ENCODE results near the gene UBTF. TPM values are rescaled to one million over a fixed set of nuclear protein-coding genes. Genes with fewer than 3 reads are reported as not detected.

Gene UBTF
- total RNA-seq, 1 donor from 2014 or later: 62.1 TPM

DNA sequence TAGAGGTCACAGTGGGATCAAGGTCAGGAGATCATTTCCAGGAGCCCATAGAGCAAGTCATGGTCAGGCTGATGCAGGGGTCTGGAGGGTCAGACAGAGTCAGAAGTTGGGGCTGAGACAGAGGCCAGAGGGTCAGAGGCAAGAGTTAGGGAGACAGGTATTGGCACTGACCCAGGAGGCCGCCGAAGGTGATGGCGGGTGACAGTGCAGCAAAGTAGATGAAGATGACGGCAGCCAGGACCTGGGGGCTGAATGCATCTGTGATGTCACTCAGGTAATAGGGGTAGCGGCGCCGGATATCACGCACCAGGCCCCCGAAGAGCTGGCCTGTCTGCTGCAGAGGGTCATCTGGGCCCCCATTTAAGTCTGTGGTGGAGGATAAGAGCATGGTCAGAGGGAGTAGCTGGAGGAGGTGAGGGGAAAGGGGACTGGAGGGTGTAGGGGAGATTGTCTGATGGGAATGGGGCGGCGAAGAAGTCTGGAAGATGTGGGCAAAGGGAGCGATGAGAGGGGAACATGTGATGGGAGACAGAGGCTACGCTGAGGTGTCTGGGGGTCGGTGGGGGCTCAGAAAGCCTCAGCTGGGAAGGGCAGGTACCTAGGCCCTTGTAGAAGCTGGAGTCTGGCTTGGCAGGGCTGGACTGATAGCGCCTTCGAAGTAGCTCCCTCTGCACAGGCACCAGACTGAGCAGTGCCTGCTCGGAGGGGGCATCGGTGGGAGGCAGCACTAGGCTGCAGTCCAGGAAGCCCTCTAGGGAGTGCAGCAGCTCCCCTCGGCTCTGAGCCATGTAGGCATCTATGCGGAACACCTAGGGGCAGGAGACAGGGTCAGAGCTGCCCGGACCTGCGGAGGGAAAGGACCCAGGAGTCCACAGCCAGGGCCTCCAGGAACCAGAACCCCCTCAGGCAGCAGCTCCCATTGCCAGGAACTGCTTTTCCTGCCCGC is 38.6 kb upstream of the UBTF start:
- no peaks in the 10 kb centered on the region for H3K36me3 Mint-ChIP-seq (ENCODE audit: low read depth)
- DNase-seq (ENCODE audit: low spot score): no peak
- H3K4me3 Mint-ChIP-seq (ENCODE audit: unreplicated experiment): no peak overlapping the region
- no peaks in the 10 kb centered on the region for H3K9me3 Mint-ChIP-seq (ENCODE audit: low read depth)
- H3K4me1 Mint-ChIP-seq (ENCODE audit: low read depth): no peaks in the 10 kb centered on the region
- peaks cover 26% of the 10 kb centered on the region for H3K27me3 Mint-ChIP-seq (ENCODE audit: low read depth)
- TF ChIP-seq, protein P1, sequence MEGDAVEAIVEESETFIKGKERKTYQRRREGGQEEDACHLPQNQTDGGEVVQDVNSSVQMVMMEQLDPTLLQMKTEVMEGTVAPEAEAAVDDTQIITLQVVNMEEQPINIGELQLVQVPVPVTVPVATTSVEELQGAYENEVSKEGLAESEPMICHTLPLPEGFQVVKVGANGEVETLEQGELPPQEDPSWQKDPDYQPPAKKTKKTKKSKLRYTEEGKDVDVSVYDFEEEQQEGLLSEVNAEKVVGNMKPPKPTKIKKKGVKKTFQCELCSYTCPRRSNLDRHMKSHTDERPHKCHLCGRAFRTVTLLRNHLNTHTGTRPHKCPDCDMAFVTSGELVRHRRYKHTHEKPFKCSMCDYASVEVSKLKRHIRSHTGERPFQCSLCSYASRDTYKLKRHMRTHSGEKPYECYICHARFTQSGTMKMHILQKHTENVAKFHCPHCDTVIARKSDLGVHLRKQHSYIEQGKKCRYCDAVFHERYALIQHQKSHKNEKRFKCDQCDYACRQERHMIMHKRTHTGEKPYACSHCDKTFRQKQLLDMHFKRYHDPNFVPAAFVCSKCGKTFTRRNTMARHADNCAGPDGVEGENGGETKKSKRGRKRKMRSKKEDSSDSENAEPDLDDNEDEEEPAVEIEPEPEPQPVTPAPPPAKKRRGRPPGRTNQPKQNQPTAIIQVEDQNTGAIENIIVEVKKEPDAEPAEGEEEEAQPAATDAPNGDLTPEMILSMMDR (IDR thresholded peaks at IDR 0.05): no peak
- H3K27ac Mint-ChIP-seq (ENCODE audit: unreplicated experiment): no peak overlapping the region

DNA sequence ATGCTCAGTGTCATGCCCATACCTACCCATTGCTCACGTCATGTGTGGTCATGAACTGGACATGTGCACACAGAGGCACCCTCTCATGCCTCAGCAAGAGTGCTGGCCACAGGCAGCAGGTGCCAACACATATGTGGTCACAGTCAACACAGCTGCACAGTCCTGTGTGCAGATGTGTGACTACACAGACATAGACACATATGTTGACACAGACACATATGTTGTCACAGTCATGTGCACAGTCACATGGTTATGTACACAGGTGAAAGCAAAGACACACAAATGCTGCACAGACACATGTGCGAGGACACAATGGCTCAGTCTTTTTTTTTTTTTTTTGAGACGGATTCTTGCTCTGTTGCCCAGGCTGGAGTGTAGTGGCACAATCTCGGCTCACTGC is 37.2 kb upstream of the UBTF start:
- Mint-ChIP-seq H3K9me3 (ENCODE audit: low read depth) (no peaks in the 10 kb centered on the region), H3K27ac (ENCODE audit: unreplicated experiment) (no peak overlapping the region), H3K36me3 (ENCODE audit: low read depth) (no peaks in the 10 kb centered on the region), H3K27me3 (ENCODE audit: low read depth) (peaks cover 21% of the 10 kb centered on the region), H3K4me3 (ENCODE audit: unreplicated experiment) (no peak overlapping the region), H3K4me1 (ENCODE audit: low read depth) (no peaks in the 10 kb centered on the region)
- no peak for DNase-seq (ENCODE audit: low spot score)
- TF ChIP-seq, protein P1 (IDR thresholded peaks at IDR 0.05): no peak

DNA sequence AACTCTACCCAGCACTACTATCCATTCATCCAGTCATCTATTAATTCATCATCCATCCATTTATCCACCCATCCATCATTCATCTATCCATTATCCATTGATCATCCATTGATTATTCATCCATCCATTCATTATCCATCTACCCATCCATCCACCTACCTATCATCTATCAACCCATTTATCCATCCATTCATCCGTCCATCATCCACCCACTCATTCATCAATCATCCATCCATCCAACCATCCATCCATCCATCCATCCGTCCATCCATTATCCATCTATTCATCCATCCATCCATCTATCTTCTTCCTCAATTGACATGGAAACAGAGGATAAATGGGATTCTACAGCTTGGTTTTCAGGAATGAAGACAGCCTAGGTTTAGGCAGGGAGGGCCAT is 36.4 kb upstream of the UBTF start:
- H3K4me3 Mint-ChIP-seq (ENCODE audit: unreplicated experiment): no peak overlapping the region
- H3K27ac Mint-ChIP-seq (ENCODE audit: unreplicated experiment): no peak overlapping the region
- H3K9me3 Mint-ChIP-seq (ENCODE audit: low read depth): no peaks in the 10 kb centered on the region
- DNase-seq (ENCODE audit: low spot score): no peak
- TF ChIP-seq, protein P1 (IDR thresholded peaks at IDR 0.05): no peak
- peaks cover 21% of the 10 kb centered on the region for H3K27me3 Mint-ChIP-seq (ENCODE audit: low read depth)
- H3K36me3 Mint-ChIP-seq (ENCODE audit: low read depth): no peaks in the 10 kb centered on the region
- no peaks in the 10 kb centered on the region for H3K4me1 Mint-ChIP-seq (ENCODE audit: low read depth)

DNA sequence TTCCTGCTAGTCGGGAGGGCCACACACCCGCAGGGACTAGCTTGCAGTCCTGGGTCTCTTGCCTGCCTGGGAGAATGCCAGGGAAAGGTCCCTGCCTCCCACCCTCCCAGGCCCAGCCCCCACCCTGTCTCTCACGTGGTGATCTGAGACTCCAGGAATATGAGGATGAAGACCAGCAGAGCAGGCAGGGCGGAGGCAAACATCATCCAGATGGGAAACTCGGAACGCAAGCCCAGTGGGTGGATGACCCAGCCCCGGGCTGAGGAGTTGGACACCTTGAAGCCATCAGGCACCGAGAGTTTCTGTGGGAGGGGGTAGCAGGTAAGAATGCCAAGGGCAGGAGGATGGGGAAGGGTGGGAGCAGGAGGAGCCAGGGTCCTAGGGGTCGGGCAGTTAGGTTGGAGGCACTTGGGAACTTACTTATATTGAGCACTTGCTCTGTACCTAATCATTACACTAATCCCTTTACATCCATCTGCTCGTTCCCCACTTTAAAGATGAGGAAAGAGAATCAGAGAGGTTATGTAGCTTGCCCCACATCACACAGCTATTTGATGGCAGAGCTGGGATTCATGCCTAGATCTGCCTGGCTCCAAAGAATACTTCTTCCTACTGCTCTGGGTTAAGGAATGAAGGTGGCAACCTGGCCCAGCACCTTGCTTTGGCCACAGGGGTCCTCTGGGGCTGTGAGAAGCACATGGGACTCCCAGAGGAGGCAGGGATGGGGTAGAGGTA is 35.1 kb upstream of the UBTF start:
- Mint-ChIP-seq H3K9me3 (ENCODE audit: low read depth) (no peaks in the 10 kb centered on the region), H3K27me3 (ENCODE audit: low read depth) (peaks cover 21% of the 10 kb centered on the region), H3K27ac (ENCODE audit: unreplicated experiment) (no peak overlapping the region), H3K4me1 (ENCODE audit: low read depth) (no peaks in the 10 kb centered on the region), H3K4me3 (ENCODE audit: unreplicated experiment) (no peak overlapping the region), H3K36me3 (ENCODE audit: low read depth) (no peaks in the 10 kb centered on the region)
- DNase-seq (ENCODE audit: low spot score): no peak
- TF ChIP-seq, protein P1 (IDR thresholded peaks at IDR 0.05): no peak

DNA sequence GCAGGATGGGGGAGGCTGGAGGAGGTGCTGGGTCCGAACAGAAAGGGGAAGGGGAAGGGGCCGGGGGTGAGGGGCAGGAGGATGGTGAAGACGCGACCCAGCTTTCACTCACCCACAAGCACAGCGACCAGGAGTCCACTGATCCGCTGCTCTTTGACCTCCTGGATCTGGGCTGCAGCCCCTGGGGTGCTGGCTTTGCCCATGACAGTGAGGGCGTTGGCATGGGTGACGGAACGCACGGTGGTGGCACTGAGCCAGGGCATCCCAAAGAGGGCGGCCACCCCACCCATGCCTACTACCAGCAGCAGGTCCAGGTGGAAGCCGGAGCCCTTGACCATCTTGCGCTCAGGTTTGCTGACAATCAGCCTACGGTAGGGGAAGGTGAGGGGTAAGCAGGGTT is 33.5 kb upstream of the UBTF start:
- no peak for DNase-seq (ENCODE audit: low spot score)
- TF ChIP-seq, protein P1 (IDR thresholded peaks at IDR 0.05): no peak
- H3K27ac Mint-ChIP-seq (ENCODE audit: unreplicated experiment): no peak overlapping the region
- no peaks in the 10 kb centered on the region for H3K4me1 Mint-ChIP-seq (ENCODE audit: low read depth)
- H3K27me3 Mint-ChIP-seq (ENCODE audit: low read depth): peaks cover 21% of the 10 kb centered on the region
- no peak overlapping the region for H3K4me3 Mint-ChIP-seq (ENCODE audit: unreplicated experiment)
- H3K36me3 Mint-ChIP-seq (ENCODE audit: low read depth): no peaks in the 10 kb centered on the region
- H3K9me3 Mint-ChIP-seq (ENCODE audit: low read depth): no peaks in the 10 kb centered on the region

Data from chondrocyte (in vitro differentiated cells).